ENCODE measurements around the gene ITGAL. TPM values are rescaled to one million over a fixed set of nuclear protein-coding genes. Genes with fewer than 3 reads are reported as not detected.

The ITGAL gene
- total and polyA plus RNA-seq, 2 of the 13 experiments (the other 11 are each of a cell fraction or from before 2014, with no cell fraction given): 0.86 to 1.2 TPM

- TF ChIP-seq, protein P1, sequence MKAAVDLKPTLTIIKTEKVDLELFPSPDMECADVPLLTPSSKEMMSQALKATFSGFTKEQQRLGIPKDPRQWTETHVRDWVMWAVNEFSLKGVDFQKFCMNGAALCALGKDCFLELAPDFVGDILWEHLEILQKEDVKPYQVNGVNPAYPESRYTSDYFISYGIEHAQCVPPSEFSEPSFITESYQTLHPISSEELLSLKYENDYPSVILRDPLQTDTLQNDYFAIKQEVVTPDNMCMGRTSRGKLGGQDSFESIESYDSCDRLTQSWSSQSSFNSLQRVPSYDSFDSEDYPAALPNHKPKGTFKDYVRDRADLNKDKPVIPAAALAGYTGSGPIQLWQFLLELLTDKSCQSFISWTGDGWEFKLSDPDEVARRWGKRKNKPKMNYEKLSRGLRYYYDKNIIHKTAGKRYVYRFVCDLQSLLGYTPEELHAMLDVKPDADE (CRISPR knock-in tag; IDR thresholded peaks at IDR 0.05): peak; percentile 74; the same call in 1 of the 2 replicates
- TF ChIP-seq ZBTB2 (CRISPR knock-in tag; IDR thresholded peaks at IDR 0.05; ENCODE audit: low read depth) (peak; percentile 81), MAF1 (CRISPR knock-in tag; IDR thresholded peaks at IDR 0.05; ENCODE audit: borderline replicate concordance) (no peak), E2F1 (CRISPR knock-in tag; IDR thresholded peaks at IDR 0.05) (peak; percentile 92), THYN1 (CRISPR knock-in tag; IDR thresholded peaks at IDR 0.05; ENCODE audit: borderline replicate concordance, low read depth) (peak; percentile 96; the same call in 1 of the 2 replicates), ARHGAP35 (CRISPR knock-in tag; IDR thresholded peaks at IDR 0.05; ENCODE audit: borderline replicate concordance) (no peak; the same call in none of the 2 replicates), ZFY (CRISPR knock-in tag; IDR thresholded peaks at IDR 0.05) (peak; percentile 98), HMGXB4 (CRISPR knock-in tag; IDR thresholded peaks at IDR 0.05; ENCODE audit: borderline replicate concordance in 1 of 2, low read depth in 1 of 2) (peak; percentile 99), MAFK (conservative IDR thresholded peaks at IDR 0.05 in 1 of 2, IDR thresholded peaks at IDR 0.05 in 1 of 2; ENCODE audit: low read length in 2 of 2) (peak in 1 of 2 experiments; percentile 63; a peak in 2 of 4 replicates), ZBTB10 (CRISPR knock-in tag; IDR thresholded peaks at IDR 0.05; ENCODE audit: borderline replicate concordance) (0 out of 2 replicates have a peak, but pooled peaks have one; percentile 81), ZBTB21 (CRISPR knock-in tag; IDR thresholded peaks at IDR 0.05) (no peak; the same call in 1 of the 2 replicates), NR2F1 (CRISPR knock-in tag; IDR thresholded peaks at IDR 0.05) (peak; percentile 45 to 59; a peak in 2 of 4 replicates), MATR3 (CRISPR knock-in tag; IDR thresholded peaks at IDR 0.05) (no peak), NR0B2 (CRISPR knock-in tag; IDR thresholded peaks at IDR 0.05) (peak; percentile 95), ONECUT2 (CRISPR knock-in tag; IDR thresholded peaks at IDR 0.05) (no peak; the same call in 1 of the 2 replicates)
- TF ChIP-seq, protein P2, sequence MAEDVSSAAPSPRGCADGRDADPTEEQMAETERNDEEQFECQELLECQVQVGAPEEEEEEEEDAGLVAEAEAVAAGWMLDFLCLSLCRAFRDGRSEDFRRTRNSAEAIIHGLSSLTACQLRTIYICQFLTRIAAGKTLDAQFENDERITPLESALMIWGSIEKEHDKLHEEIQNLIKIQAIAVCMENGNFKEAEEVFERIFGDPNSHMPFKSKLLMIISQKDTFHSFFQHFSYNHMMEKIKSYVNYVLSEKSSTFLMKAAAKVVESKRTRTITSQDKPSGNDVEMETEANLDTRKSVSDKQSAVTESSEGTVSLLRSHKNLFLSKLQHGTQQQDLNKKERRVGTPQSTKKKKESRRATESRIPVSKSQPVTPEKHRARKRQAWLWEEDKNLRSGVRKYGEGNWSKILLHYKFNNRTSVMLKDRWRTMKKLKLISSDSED (CRISPR knock-in tag; IDR thresholded peaks at IDR 0.05): 0 out of 2 replicates have a peak, but pooled peaks have one; percentile 64
Observed at GRCh38 chr16:30429678-30430427, 42.7 kb upstream of the ITGAL start, which contains the start of gene DCTPP1 (continued).
